ENCODE results near the gene MGAT2.
"Not testable (repeated sequence)": the region's sequence is repeated elsewhere in the genome, so short reads cannot be mapped to it uniquely, and the experiment has no call there.

MGAT2 gene

GRCh38 chr14:49612671-49613070, 7.9 kb upstream of the MGAT2 start:
- no peak for DNase-seq

- no peak for DNase-seq
These were observed 6.4 kb upstream of the MGAT2 start for GRCh38 chr14:49614196-49614595.

- no peak for DNase-seq
These were observed 4.8 kb upstream of the MGAT2 start for GRCh38 chr14:49615776-49616175.

- no peak for DNase-seq
These were observed 2.6 kb upstream of the MGAT2 start for GRCh38 chr14:49617852-49618519.

GRCh38 chr14:49619273-49619672, 1.3 kb upstream of the MGAT2 start:
- not testable (repeated sequence) for DNase-seq

- DNase-seq, result no peak
These were observed 869 bp upstream of the MGAT2 start for GRCh38 chr14:49619730-49620129.

- peak; percentile 81 for DNase-seq
These were observed 699 bp downstream of the MGAT2 start for GRCh38 chr14:49621114-49621881.

GRCh38 chr14:49622022-49622607, 1.5 kb downstream of the MGAT2 start:
- no peak for DNase-seq

GRCh38 chr14:49623387-49623786, 2.8 kb downstream of the MGAT2 start:
- DNase-seq, result no peak

- DNase-seq, result no peak
These were observed 3.6 kb downstream of the MGAT2 start for GRCh38 chr14:49623941-49624839.

- peak; percentile 76 to 83 for DNase-seq
These were observed 13.3 kb downstream of the MGAT2 start for GRCh38 chr14:49633640-49634546.

- peak; percentile 24 to 52 for DNase-seq
These were observed 14.1 kb downstream of the MGAT2 start, which contains the start of gene DNAAF2 for GRCh38 chr14:49634547-49635334. Gene DNAAF2, minus strand, starts transcription at chr14:49635244. Its CDS starts 95 bp downstream, at chr14:49635149.

GRCh38 chr14:49636866-49637265, 16.3 kb downstream of the MGAT2 start:
- no peak for DNase-seq

GRCh38 chr14:49637534-49638078, 17.0 kb downstream of the MGAT2 start:
- no peak for DNase-seq

- no peak for DNase-seq
These were observed 20.2 kb downstream of the MGAT2 start for GRCh38 chr14:49640540-49641417.

- DNase-seq, result no peak
These were observed 21.1 kb downstream of the MGAT2 start for GRCh38 chr14:49641697-49642129.

- DNase-seq, result no peak
These were observed 21.6 kb downstream of the MGAT2 start for GRCh38 chr14:49642163-49642562.

GRCh38 chr14:49653508-49653907, 32.9 kb downstream of the MGAT2 start:
- DNase-seq, result no peak

GRCh38 chr14:49654511-49654910, 33.9 kb downstream of the MGAT2 start:
- DNase-seq, result no peak

Data from bone marrow (tissue), 2 donors.